Gastroesophageal sphincter (tissue), 3 donors: ENCODE measurements around the gene CDC34.

Experiments
- CTCF ChIP-seq, 4 experiments: fragments of 200-600 bp in 2 of 4; fragments of 450-650 bp in 2 of 4; sonication (generic) in 1 of 4; IDR thresholded peaks; one replicate each; pipeline ENCODE4 v1.5.1; 2017 to 2019; ENCODE audit warnings: antibody characterized with exemption in 4 of 4, mild to moderate bottlenecking in 2 of 4, moderate library complexity in 2 of 4
- EP300 ChIP-seq: sonication (generic); formaldehyde crosslinking; IDR thresholded peaks from one replicate; pipeline ENCODE4 v1.6.1; 2017; ENCODE audit warnings: antibody characterized with exemption, mild to moderate bottlenecking
- POLR2A ChIP-seq, 2 donors: fragments of 450-650 bp; IDR thresholded peaks; one replicate each; pipeline ENCODE4 v1.6.1; 2017; ENCODE audit warnings: antibody characterized with exemption in 2 of 2, mild to moderate bottlenecking in 2 of 2, moderate library complexity in 1 of 2
- POLR2AphosphoS5 ChIP-seq: sonication (generic); formaldehyde crosslinking; IDR thresholded peaks from one replicate; pipeline ENCODE4 v1.6.1; 2017; ENCODE audit warnings: antibody characterized with exemption

GRCh38 chr19:498511-498891, 33.1 kb upstream of the CDC34 start:
- TF ChIP-seq POLR2A (IDR thresholded peaks at IDR 0.05): no peak
- TF ChIP-seq CTCF (IDR thresholded peaks at IDR 0.05): no peak
- TF ChIP-seq POLR2AphosphoS5: no peak
- no peak for TF ChIP-seq EP300
